ENCODE measurements around the gene CA10.
A peak's percentile ranks its signal among the peaks of the same experiment; 100 is the strongest.

Gene CA10

GRCh38 chr17:51869387-51869786 lies 289.1 kb downstream of the CA10 start:
- DNase-seq (ENCODE audit: low read depth): peak; percentile 3

GRCh38 chr17:51860954-51861561 lies 297.5 kb downstream of the CA10 start:
- DNase-seq (ENCODE audit: low read depth): peak; percentile 1

- DNase-seq (ENCODE audit: low read depth): no peak
Observed at GRCh38 chr17:51857052-51857597, 301.4 kb downstream of the CA10 start.

- no peak for DNase-seq (ENCODE audit: low read depth)
Observed at GRCh38 chr17:51855806-51856205, 302.7 kb downstream of the CA10 start.

- no peak for DNase-seq (ENCODE audit: low read depth)
Observed at GRCh38 chr17:51853857-51854256, 304.7 kb downstream of the CA10 start.

- DNase-seq (ENCODE audit: low read depth): no peak
Observed at GRCh38 chr17:51852603-51853002, 305.9 kb downstream of the CA10 start.

- no peak for DNase-seq (ENCODE audit: low read depth)
Observed at GRCh38 chr17:51850201-51850600, 308.3 kb downstream of the CA10 start.

- no peak for DNase-seq (ENCODE audit: low read depth)
Observed at GRCh38 chr17:51848451-51848850, 310.1 kb downstream of the CA10 start.

GRCh38 chr17:51846566-51846965 lies 311.9 kb downstream of the CA10 start:
- no peak for DNase-seq (ENCODE audit: low read depth)

GRCh38 chr17:51845776-51846175 lies 312.7 kb downstream of the CA10 start:
- DNase-seq (ENCODE audit: low read depth): no peak

- DNase-seq (ENCODE audit: low read depth): no peak
Observed at GRCh38 chr17:51842763-51843162, 315.8 kb downstream of the CA10 start.

GRCh38 chr17:51841669-51842068 lies 316.8 kb downstream of the CA10 start:
- DNase-seq (ENCODE audit: low read depth): no peak

- no peak for DNase-seq (ENCODE audit: low read depth)
Observed at GRCh38 chr17:51840688-51841087, 317.8 kb downstream of the CA10 start.

GRCh38 chr17:51833620-51834019 lies 324.9 kb downstream of the CA10 start:
- DNase-seq (ENCODE audit: low read depth): no peak

- no peak for DNase-seq (ENCODE audit: low read depth)
Observed at GRCh38 chr17:51833045-51833444, 325.5 kb downstream of the CA10 start.

GRCh38 chr17:51830886-51831285 lies 327.6 kb downstream of the CA10 start:
- DNase-seq (ENCODE audit: low read depth): no peak

GRCh38 chr17:51830451-51830850 lies 328.1 kb downstream of the CA10 start:
- no peak for DNase-seq (ENCODE audit: low read depth)

GRCh38 chr17:51828901-51829300 lies 329.6 kb downstream of the CA10 start:
- DNase-seq (ENCODE audit: low read depth): no peak

GRCh38 chr17:51827140-51827539 lies 331.4 kb downstream of the CA10 start:
- DNase-seq (ENCODE audit: low read depth): no peak

GRCh38 chr17:51820766-51821165 lies 337.7 kb downstream of the CA10 start:
- no peak for DNase-seq (ENCODE audit: low read depth)

GRCh38 chr17:51820252-51820651 lies 338.3 kb downstream of the CA10 start:
- no peak for DNase-seq (ENCODE audit: low read depth)

- no peak for DNase-seq (ENCODE audit: low read depth)
Observed at GRCh38 chr17:51819341-51820219, 338.9 kb downstream of the CA10 start.

GRCh38 chr17:51818777-51819176 lies 339.7 kb downstream of the CA10 start:
- no peak for DNase-seq (ENCODE audit: low read depth)

Measured in iris pigment epithelial cell (primary cell).